Measurements from ENCODE around the gene ERBB4.
"Not testable (repeated sequence)": the region's sequence is repeated elsewhere in the genome, so short reads cannot be mapped to it uniquely, and the experiment has no call there.

DNA sequence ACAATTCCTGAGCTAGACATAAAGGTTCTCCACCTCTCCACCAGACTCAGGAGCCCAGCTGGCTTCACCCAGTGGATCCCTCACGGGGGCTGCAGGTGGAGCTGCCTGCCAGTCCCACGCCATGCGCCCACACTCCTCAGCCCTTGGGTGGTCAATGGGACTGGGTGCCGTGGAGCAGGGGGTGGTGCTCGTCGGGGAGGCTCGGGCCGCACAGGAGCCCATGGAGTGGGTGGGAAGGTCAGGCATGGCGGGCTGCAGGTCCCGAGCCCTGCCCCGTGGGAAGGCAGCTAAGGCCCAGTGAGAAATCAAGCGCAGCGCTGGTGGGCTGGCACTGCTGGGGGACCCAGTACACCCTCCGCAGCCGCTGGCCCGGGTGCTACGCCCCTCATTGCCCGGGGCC is 1014.4 kb downstream of the ERBB4 start:
- TF ChIP-seq, protein P1, sequence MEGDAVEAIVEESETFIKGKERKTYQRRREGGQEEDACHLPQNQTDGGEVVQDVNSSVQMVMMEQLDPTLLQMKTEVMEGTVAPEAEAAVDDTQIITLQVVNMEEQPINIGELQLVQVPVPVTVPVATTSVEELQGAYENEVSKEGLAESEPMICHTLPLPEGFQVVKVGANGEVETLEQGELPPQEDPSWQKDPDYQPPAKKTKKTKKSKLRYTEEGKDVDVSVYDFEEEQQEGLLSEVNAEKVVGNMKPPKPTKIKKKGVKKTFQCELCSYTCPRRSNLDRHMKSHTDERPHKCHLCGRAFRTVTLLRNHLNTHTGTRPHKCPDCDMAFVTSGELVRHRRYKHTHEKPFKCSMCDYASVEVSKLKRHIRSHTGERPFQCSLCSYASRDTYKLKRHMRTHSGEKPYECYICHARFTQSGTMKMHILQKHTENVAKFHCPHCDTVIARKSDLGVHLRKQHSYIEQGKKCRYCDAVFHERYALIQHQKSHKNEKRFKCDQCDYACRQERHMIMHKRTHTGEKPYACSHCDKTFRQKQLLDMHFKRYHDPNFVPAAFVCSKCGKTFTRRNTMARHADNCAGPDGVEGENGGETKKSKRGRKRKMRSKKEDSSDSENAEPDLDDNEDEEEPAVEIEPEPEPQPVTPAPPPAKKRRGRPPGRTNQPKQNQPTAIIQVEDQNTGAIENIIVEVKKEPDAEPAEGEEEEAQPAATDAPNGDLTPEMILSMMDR (IDR thresholded peaks at IDR 0.05; ENCODE audit: control extremely low read depth in 1 of 3, insufficient read depth in 1 of 3, low read depth in 1 of 3, low read length in 3 of 3) = not testable (repeated sequence)
- TF ChIP-seq RBBP5 (IDR thresholded peaks at IDR 0.05; ENCODE audit: borderline replicate concordance, low read depth, low read length); JUN (IDR thresholded peaks at IDR 0.05; ENCODE audit: low read depth, low read length); EP300 (IDR thresholded peaks at IDR 0.05; ENCODE audit: borderline replicate concordance in 1 of 2, low read depth in 2 of 2, low read length in 2 of 2); EZH2 (IDR thresholded peaks at IDR 0.05; ENCODE audit: low read depth, low read length, severe bottlenecking); YY1 (IDR thresholded peaks at IDR 0.05; ENCODE audit: low read depth, low read length): not testable (repeated sequence)
